BE2C (cell line): ENCODE results near the gene FDXACB1.
"Not testable (repeated sequence)": the region's sequence is repeated elsewhere in the genome, so short reads cannot be mapped to it uniquely, and the experiment has no call there.

ENCODE experiments used
- DNase-seq: peaks from one replicate; pipeline ENCODE4 v3.0.0-alpha.2; 2020
- H3K27me3 ChIP-seq: fragments of 250-450 bp; sonication (Bioruptor Pico); 2 replicates; pipeline ENCODE4 v1.5.1; 2020; ENCODE audit warnings: mild to moderate bottlenecking
- H3K36me3 ChIP-seq: fragments of 250-450 bp; sonication (Bioruptor Pico); 2 replicates; pipeline ENCODE4 v1.5.1; 2020; ENCODE audit warnings: mild to moderate bottlenecking
- H3K4me1 ChIP-seq: fragments of 250-450 bp; sonication (Bioruptor Pico); 2 replicates; pipeline ENCODE4 v1.5.1; 2020
- H3K4me3 ChIP-seq: 2 replicates; pipeline ENCODE4 v1.5.1; 2011; ENCODE audit warnings: low read depth, low read length
- H3K9me3 ChIP-seq: fragments of 250-450 bp; sonication (Bioruptor Pico); 2 replicates; pipeline ENCODE4 v1.5.1; 2020
- CTCF ChIP-seq: IDR thresholded peaks from 2 replicates; pipeline ENCODE4 v1.5.1; 2012; ENCODE audit warnings: mild to moderate bottlenecking, low read depth, low read length

The FDXACB1 gene

GRCh38 chr11:111886032-111886431, 7.1 kb upstream of the FDXACB1 start:
- no peak for DNase-seq
- no peaks in the 10 kb centered on the region for H3K36me3 ChIP-seq
- no peaks in the 10 kb centered on the region for H3K9me3 ChIP-seq
- no peak for TF ChIP-seq CTCF
- no peaks in the 10 kb centered on the region for H3K4me1 ChIP-seq
- H3K4me3 ChIP-seq, result no peak overlapping the region
- H3K27me3 ChIP-seq, result no peaks in the 10 kb centered on the region

GRCh38 chr11:111885053-111885452, 6.1 kb upstream of the FDXACB1 start:
- H3K27me3 ChIP-seq, H3K9me3 ChIP-seq, H3K4me1 ChIP-seq, H3K4me3 ChIP-seq, DNase-seq, H3K36me3 ChIP-seq: not testable (repeated sequence)

GRCh38 chr11:111882202-111882601, 3.2 kb upstream of the FDXACB1 start:
- H3K4me1 ChIP-seq, result no peaks in the 10 kb centered on the region
- no peak for TF ChIP-seq CTCF
- H3K36me3 ChIP-seq, result no peaks in the 10 kb centered on the region
- no peak for DNase-seq
- H3K9me3 ChIP-seq, result no peaks in the 10 kb centered on the region
- H3K4me3 ChIP-seq, result no peak overlapping the region
- H3K27me3 ChIP-seq, result no peaks in the 10 kb centered on the region

DNA sequence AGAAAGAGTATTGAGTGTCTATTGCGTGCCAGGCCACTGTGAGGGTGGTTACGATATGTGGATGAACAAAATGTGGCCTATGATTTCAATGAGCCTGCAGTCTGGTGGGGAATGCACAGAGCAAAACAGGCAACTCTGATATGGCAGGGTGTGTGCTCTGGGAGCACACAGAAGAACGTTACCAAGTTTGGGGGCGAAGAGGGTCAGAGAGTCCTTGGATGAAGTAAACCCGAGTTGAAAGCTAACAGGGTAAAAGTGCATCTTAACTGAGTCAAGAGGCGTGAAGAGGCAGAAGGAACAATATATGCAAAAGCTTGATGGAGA, 634 bp upstream of the FDXACB1 start:
- Histone ChIP-seq H3K9me3 (no peaks in the 10 kb centered on the region), H3K27me3 (no peaks in the 10 kb centered on the region), H3K36me3 (no peaks in the 10 kb centered on the region), H3K4me3 (peak overlapping the region; percentile 90), H3K4me1 (peaks cover 10% of the 10 kb centered on the region; the same call in 1 of the 2 replicates)
- no peak for DNase-seq
- no peak for TF ChIP-seq CTCF

- Histone ChIP-seq H3K4me3 (peak overlapping the region; percentile 90), H3K27me3 (no peaks in the 10 kb centered on the region), H3K9me3 (no peaks in the 10 kb centered on the region), H3K4me1 (peaks cover 10% of the 10 kb centered on the region; the same call in 1 of the 2 replicates), H3K36me3 (no peaks in the 10 kb centered on the region)
- DNase-seq, result no peak
- TF ChIP-seq CTCF, result no peak
Observed at GRCh38 chr11:111878385-111878848, 548 bp downstream of the FDXACB1 start.

DNA sequence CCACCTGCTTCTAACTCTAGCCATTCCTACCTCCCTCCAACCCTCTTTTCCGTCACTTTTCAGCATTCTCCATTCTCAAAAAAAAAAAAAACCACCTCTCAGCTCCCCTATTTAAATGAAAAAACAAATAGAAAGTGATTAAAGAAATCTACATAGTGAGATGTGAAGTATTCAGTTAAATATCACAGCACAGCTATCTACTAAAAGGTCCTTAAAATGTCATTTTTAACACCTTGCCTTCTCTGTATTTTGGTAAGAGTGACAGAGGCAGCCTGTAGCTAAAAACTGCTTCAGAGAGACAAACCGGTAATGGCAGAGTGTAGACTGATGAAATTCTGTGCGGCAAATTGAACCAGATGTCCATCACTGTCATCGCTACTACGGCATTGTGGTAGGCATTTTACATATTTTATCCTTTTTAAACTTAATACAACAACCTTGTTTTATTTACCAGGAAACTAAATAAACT, 7.2 kb downstream of the FDXACB1 start:
- DNase-seq, result no peak
- Histone ChIP-seq H3K9me3 (no peaks in the 10 kb centered on the region), H3K4me1 (peaks cover 6% of the 10 kb centered on the region; the same call in 1 of the 2 replicates), H3K4me3 (peak overlapping the region; percentile 82), H3K27me3 (no peaks in the 10 kb centered on the region), H3K36me3 (peaks cover 10% of the 10 kb centered on the region)
- no peak for TF ChIP-seq CTCF
